Forelimb muscle (tissue), 1 donor: ENCODE data around the gene TBPL1. TPM values are rescaled to one million over a fixed set of nuclear protein-coding genes. Genes with fewer than 3 reads are reported as not detected.

Experiments
- DNase-seq: peaks from one replicate; pipeline ENCODE4 v3.0.0-alpha.2; 2013; ENCODE audit warnings: low read depth
- polyA plus RNA-seq: library from polyadenylated mRNA; unstranded; fragments of 120-200 nt; gene quantifications from one replicate; pipeline ENCODE4 v1.2.1, GENCODE V29; 2013; ENCODE audit not compliant: insufficient read length

Gene TBPL1
- polyA plus RNA-seq, 1 donor = 18.8 TPM

DNA sequence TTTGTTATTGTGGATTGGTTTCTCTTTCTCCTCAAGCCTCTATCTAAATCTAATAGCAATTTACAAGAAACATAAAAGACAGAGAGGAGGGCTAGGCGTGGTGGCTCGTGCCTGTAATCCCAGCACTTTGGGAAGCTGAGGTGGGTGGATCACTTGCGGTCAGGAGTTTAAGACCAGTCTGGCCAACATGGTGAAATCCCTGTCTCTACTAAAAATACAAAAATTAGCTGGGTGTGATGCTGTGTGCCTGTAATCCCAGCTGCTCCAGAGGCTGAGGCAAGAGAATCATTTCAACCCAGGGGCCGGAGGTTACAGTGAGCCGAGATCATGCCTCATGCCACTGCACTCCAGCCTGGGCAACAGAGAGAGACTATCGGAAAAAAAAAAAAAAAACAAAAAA, 52.8 kb downstream of the TBPL1 start:
- no peak for DNase-seq

DNA sequence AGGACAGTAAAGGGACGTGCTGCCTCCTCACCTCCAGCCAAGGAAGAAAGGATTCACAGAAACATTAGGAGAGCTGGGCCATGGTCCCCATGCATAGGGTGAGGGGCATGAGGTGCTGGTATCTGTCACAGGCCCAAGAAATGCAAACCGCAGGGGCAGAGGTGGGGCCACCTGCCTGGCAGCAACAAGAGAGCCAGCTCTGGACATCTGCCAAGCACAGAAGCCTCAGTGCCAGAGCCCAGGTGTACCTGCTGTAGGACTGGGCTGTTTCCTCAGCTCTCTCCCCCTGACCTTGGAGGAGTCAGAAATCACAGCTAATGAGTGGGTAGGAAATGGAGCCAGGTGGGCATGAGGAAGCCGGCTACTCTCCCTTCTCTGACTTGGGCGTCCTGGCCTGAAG, 54.1 kb downstream of the TBPL1 start:
- no peak for DNase-seq

DNA sequence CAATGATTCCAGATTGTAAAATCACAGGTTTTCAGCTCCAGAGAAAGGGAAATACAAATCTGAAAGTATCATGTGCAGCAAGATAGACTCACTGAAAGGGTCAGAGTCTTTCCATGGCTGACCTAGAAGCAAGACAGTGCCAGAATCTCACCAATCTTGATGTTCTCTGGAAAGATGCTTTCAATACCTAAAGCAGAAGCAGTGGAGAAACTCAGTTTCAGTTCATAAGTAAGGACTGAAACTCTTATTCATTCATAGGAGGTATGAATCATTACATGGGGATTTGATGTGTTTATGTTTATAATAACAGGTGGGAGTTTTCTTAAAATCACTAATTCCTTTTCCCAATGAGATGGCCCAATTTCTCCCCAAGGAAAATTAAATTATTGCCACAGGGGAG, 56.9 kb downstream of the TBPL1 start:
- DNase-seq = no peak

DNA sequence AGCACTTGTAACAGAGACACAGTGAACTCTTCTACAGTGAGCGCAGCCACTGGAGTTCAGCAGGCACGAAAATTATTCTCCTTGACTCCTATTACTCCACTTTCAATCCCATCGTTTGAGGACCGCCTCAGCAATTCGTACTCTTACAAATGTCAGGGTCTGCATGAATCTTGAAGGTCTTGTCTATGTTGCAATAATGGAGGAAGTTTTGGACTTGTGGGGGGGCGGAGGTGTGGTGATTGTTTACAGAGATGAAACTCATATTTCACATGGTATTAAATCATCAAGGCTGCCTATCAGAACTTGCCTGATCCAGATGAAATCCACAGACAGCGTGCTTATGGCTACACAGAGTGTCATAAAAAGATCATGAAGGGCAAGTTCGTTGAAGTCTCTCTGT, 57.4 kb downstream of the TBPL1 start:
- no peak for DNase-seq

DNA sequence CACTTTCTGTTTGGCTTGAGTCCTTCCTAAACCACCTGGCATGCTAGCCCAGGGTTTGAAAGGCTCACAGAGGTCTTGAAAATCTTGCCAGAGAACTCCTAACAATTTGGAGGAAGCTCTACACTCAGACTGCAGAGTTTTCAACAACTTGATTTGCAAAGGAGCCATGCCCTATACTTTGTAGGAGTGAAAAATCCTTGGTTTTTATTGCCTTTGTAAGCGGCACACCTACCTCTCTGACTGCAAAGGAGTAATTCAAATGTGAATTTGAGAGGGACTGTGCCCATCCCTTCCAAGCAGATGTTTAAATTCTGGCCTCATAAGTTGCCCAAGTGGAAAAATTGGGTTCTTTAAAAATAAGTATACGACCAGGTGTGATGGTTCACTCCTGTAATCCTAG, 58.0 kb downstream of the TBPL1 start:
- no peak for DNase-seq

DNA sequence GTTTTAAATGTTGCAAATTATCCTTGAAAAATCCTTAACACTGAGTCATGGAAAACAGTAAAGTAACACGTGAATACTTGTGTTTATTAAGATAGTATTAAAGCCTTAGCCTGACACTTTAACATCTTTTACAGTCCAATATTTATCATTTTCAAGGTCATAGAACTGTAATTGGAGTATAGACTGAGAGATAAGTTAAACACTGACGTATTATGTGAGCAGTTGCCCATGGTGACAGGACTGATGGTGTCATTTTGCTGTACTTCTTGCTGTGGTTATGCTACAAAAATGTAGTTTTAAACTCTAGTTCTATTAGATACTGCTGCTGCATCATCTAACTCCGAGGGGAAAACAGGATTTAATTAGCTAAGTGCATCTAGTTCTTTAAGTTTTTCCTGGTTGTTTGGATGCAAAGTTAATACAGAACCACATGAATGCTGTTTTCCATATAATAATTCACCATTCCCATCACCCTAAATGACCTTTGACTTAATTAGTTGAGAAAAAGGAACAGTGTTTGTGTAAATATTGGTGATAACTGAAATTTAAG, 61.6 kb downstream of the TBPL1 start:
- DNase-seq = no peak

DNA sequence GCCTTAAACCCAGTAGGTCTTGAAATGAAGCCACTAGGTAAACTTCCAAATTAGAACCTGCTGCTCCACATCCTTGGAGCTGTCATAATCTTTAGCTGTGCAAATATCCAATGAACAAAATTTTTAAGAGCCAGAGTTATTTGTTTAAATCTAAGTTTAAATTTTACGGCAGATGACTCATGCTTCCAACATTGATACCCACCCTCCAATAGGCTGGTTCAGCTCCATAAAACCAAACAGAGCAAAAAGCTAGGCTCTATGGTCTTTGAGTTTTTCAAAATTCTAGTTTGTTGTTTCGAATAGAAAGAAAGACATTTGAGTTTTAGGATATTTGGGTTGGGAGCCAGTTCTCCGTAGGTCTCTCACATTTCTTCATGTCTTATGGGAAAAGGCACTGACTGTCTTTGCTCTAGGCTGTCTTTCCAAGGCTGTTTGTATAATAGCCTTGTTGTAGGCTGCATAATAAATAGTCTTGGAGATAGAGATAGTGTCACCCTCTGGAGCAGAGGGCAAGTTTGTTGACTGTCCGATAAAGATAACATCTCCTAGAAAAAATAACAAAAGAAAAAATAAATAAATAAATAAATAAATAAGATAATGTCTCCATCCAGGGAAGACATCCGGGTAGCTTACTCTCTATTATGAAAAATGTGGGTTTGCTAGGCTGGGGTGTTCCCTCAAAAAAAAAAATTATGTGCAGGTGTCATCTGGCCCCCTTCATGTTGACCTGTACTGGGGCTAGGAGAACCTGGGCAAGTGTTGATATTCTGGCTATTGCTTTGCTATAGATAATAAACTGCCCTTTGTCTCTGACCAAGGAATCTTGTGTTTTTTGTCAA, 62.9 kb downstream of the TBPL1 start:
- DNase-seq = no peak

DNA sequence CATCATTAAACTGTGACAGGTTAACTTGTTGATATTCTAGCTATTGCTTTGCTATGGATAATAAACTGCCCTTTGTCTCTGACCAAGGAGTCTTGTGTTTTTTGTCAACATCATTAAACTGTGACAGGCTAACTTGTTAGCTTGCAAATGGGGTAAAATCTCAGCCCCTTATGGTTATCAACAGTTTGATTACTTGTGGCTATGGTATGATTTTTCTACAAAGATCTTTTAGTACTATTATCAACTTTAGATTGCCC, 63.5 kb downstream of the TBPL1 start:
- DNase-seq = no peak

DNA sequence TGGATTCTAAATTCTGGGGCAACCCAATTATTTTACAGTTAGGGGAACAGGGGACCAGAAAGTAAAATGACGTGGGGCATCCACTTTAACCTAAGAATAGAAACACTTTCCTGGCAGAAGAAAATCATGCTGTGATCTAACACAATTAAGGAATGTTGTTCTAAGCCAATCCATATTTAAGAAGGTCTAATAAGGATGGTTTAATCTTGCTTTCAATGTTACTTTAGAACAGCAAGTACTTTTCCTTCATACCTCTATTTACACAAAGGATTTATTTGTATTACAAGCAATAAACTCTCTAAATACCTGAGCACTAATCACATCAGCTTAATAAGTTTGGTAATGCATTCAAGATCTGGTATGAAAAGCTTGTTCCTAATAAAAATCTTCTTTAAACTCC, 67.0 kb downstream of the TBPL1 start:
- no peak for DNase-seq

DNA sequence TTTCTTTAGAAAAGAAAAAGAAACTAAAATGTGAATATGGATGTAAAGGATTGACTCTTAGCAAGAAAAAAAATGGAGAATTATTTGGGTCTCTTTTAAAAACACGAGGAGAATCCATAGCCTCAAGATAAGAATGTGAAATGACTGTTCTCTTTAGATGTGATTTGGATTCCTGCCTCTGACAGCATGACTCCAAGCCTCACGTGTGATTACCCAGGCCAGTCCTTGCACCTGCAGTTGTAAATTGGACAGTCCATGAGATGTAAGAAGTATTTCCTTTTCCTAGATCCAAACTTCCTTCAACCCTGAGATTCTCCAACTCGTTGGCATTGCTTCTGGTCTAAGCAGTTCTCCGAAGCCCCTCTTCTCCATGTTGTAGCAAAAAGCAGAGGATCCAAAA, 67.5 kb downstream of the TBPL1 start:
- DNase-seq = no peak

DNA sequence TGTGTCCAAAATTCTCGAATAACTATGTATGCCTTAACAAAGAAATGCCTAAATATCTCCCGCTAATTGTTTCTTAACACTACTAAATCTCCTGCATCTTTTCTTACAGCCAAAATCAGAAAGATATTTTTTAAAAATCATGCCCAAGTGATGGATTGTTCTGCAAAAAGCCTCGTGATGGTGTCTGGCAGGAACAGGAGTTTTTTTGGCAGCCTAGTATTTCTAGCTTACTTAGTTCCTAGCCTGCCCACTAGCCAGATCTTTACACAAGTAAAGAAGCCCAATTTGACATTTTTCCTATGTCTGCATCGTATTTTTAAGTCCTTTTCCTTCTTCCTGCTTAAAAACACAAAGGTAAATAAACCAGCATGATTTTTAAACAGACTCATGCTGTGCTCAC, 67.9 kb downstream of the TBPL1 start:
- DNase-seq = no peak

DNA sequence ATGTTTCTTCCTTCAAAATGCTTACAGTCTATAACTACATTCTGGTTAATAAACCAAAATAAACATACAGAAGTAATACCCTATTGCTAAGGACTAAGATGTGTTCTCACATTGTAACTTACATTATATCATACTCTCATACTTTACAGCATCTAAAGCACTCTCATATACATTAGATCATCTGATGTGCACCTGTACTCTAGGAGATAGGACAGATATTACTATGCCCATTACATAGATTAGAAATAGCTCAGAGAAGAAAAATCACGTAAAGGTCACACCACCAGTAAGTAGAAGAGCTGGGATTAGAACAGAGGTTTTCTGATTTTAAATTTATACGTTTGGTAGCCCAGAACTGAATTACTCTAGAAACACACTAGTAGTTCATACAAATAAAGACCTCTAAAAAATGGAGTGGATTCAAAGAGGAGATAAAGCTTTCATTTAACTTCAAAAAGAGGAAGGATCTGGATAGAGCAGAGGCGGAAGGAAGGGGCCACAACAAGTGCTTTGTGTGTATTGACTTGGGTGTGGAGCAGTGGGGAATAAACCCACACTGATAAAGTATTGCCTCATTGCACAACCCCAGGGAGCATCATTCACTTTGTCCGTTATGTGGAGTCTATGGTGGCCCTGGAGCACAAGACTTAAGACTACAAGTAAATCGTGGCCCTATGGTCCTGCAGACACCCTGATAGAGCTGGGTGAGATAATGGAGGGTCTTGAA, 68.5 kb downstream of the TBPL1 start:
- DNase-seq = no peak

DNA sequence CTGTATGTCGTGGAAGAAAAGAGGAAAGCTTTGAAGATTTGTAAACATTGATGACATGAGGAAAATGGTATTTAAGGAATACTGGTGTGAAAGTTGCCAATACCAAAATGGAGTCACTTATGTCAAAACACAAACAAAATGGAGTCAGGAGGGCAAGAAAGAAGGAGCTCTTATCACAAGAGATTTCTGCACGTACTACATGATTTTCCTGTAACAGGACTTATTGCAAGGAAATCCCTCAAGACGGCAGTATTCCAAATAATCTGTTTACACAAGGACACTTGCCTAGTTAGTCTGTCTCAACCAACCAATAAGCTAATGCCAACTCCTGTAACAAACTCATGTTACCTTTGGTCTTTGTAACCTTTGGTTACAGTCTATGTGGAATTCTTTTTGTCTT, 69.6 kb downstream of the TBPL1 start:
- DNase-seq = no peak

DNA sequence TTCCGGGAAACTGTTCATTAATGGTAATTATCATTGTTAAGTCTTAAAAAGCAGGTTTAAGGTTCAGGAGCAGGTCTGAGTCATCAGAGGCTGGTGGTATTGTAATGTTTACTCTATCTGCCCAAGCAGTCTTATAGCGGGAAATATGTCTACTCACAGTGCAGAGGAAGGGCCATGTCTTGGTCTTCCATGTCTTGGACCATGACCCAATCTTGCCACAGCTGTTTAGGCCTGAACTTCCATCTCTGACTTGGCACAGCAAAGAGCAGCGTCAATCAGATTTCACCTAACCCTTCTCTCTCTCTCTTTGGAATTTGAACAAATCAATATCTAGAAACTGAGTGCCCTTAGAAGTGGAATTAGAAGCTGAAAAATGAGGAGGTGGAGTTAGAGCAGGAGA, 73.6 kb downstream of the TBPL1 start:
- no peak for DNase-seq

DNA sequence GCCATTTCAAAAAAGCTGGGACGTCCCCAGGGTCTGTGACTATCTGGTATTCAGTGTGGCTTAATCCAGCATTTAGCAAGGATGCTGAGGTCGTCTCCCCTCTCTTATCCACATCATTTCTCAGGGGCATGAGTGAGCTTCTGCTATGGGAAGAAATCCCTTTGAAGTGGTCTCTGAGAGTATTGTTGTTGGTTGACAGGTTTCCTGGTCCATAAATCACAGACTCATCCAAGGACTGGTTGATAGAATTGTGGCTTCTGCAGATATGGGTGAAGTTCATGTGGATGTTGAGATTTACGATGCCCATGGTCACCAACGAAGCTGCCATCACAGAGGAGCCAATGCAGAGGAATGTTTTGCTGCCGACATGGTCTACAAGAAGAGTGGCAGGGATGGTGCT, 75.4 kb downstream of the TBPL1 start:
- DNase-seq = no peak

DNA sequence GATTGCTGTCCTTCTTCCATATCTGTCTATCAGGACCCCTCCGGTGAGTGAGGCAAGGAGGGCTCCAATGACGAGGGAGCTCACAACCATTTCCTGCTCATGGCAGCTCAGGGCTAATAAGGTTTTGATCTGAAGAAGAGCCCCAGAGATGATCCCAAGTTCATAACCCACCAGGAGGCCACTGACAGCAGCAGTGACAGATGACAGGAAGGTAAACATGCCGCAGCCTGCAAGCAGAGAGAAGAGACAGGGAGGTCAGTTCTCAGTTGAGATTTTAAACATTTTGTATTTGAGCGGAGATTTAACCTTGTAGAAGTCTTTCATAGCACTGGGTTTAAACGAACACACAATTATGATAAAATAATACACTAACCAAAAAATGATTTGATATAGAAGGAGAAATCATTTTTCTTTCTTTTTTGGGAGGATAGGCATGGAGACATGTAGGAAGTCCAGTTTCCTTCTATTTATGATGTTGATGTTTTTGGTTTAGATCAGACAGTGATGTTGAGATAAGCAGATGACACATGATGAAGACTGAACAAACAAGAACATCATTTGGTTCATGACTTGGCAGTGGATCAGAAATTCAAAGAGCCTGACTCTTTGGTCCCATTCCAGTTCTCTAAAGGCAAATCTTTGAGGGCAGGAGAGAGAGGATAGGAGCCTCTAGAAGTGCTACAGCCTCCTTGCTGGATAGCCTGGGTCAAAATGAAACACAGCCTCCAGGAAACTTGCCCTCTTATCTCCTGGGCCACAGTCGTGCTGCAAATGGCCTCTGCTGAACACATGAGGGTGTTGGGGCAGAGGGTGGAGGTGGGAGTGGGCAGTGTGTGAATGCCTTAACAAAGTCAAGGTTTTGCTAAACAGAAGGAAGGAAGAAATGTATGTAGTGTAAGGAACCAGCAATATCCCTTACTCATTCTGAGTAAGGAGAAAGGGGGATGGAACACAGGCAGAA, 76.8 kb downstream of the TBPL1 start:
- DNase-seq = no peak

DNA sequence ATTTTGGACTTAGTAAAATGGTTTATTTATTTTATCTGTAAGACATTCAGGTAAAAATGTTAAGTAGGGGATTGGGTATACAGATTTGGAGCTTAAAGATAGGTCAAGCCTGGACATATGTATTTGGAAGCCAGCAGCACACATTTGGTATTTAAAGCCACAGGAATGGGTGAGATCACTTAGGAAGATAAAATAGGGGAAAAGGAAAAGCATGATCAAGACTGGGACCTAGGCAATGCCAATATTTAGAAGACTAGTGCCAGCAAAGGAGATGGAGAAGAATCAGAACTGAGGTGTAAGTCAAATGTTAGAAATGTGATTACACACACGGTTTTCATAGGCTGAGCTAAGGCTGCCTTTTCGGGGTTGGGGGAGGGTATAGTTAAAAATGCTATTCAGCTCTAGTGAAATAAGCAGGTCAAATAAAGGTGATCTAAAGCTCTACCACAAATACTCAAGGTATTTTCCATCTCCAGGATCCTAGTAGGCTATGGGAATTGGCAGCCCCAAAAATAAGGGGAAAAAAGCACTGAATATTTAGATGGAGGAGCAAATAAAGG, 78.8 kb downstream of the TBPL1 start:
- no peak for DNase-seq

DNA sequence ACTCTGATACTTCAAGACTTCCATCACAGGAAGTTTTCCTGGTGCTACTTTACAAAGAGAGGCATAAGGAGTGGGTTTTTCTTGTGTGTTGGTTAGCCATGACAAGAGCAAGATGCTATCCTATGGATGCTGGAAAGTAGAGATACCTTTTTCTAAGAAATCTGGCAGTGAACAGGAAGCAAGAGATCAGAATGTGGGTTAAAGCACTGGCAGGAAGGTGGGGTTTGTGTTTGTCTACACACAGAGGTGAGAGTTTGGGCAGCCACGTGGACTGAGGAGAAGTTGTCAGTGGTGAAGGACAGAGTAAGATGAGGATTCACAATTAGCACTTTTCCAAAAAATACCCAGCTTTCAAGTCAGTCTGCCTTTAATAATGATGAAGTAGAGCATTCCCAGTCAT, 81.5 kb downstream of the TBPL1 start:
- DNase-seq = no peak

DNA sequence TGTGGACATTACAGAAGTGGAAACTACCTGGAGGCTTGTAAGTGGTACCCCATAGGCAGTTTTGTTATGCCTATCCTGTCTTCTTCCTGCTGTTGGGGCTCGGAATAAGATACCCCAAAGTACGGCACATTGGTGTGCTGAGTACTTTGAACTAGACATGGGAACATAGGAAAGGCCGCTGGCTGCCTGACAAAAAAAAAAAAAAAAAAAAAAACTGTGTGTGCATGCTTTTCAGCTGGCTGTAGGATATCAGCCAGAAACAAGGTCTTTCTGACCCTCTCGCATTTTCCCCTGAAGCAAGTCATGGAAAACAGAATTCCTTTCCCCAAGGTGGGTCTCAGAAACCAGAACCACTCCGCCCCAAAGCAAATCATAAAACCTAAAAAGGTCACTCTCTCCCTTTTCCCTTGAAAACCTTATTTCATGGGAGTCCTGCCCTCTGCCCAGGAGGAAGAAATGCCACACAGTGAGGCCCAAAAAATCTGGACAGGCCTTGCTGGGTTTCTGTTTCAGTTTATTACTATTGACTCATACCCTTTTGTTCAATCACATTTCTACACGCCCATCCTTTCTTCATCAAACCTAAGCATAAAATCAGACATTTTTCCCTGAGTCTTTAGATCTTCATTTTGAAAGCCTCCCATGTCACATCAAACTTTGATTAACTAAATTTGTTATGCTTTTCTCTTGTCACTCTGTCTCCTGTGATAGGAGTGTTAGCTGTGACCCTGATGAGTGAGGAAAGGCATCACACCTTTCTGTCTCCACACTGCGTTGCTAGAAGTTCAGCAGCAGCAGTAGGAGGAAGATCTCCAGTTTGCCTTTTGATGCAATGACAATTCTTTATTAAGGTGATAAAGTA, 82.2 kb downstream of the TBPL1 start:
- no peak for DNase-seq

DNA sequence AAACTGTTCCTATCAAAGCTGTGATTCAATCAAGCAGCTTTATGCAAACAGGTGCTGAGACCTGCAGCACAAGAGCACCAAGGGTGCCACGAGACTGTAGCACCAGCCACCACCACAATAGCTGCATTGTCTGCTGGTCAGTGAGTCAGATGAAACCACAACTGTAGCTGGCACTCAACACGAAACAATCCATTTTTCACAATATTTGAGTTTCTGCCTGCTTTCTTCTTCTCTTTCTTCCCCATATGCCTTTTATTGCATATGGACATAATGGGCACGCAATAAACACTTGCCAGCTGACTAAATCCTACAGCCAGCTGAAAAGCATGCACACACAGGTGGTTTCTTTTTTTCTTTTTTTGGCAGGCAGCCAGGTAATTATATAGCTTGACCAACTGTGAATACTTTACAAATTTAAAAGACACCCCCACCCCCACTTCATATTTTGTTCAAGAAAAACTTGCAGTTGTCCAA, 82.8 kb downstream of the TBPL1 start:
- no peak for DNase-seq

DNA sequence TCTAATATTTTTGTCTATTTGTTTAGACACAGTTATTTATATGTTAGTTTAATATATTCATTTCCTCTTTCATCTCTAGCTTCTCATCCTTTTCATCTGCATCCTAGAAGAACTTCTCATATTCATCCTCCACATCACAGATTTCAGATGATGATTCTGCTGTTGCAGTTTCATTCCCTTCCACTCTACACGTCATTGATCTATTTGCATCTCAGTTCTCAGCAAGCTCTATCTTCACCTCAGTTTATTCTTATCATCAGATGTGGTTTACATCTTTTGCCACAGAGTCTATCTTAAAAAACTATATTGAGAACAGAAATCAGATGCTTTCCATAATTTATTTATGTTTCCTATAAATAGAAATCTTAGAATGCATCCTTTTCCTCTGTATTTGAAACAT, 86.1 kb downstream of the TBPL1 start:
- DNase-seq = no peak
